ENCODE results near the gene ZNF554.

The ZNF554 gene

DNA sequence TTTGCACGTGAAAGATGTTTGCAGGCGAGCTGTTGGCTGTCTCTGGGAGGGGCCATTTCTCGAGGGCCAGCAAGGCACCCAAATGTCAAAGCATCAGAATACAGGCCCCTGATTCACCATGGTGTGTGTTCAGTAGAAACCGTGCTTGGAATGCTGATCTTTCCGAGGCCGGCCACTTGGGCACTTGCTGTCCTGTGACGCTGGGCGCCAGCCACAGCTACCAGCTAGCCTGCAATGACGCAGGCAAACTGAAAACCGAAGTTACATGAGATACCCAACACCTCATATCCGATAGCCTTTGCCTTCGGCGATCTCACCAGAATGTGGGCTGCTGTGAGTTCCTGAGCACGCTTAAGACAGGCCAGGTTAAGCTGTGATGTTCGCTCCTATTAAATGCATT, 22.4 kb upstream of the ZNF554 start:
- Histone ChIP-seq H3K27me3 (ENCODE audit: low read depth) (no peaks in the 10 kb centered on the region), H3K36me3 (replicated peaks) (peaks cover 82% of the 10 kb centered on the region), H3K4me3 (no peak overlapping the region), H3K4me1 (no peaks in the 10 kb centered on the region), H3K9me3 (no peaks in the 10 kb centered on the region)
- in situ Hi-C loops (cut with MboI; ENCODE audit: low sequenced_read_pairs) = no loop called here
- no peak for DNase-seq (ENCODE audit: low spot score in 2 of 2)

DNA sequence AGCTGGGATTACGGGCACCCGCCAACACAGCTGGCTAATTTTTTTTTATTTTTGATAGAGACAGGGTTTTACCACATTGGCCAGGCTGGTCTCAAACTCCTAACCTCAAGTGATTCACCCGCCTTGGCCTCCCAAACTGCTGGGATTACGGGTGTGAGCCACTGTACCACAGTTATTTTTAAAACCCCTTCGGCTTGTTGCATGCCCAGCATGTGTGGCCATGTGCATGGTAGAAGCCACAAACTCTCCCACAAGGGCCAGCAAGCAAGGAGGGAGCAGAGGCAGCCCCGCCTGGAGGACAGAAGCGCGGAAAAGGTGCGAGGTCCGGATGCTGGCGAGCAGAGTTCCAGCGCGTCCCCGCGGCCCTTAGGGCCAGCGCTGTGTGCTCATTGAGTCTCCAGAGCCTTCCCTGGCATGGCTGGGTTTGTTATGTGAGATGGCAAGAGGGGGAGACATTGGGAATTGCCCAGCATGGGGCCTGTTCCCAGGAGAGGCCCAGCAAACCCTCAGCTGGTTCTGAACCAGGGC, 21.4 kb upstream of the ZNF554 start:
- Histone ChIP-seq H3K27me3 (ENCODE audit: low read depth) (no peaks in the 10 kb centered on the region), H3K4me3 (no peak overlapping the region), H3K36me3 (replicated peaks) (peaks cover 85% of the 10 kb centered on the region), H3K4me1 (no peaks in the 10 kb centered on the region), H3K9me3 (no peaks in the 10 kb centered on the region)
- DNase-seq (ENCODE audit: low spot score in 2 of 2) = no peak
- in situ Hi-C loops (cut with MboI; ENCODE audit: low sequenced_read_pairs) = no loop called here

DNA sequence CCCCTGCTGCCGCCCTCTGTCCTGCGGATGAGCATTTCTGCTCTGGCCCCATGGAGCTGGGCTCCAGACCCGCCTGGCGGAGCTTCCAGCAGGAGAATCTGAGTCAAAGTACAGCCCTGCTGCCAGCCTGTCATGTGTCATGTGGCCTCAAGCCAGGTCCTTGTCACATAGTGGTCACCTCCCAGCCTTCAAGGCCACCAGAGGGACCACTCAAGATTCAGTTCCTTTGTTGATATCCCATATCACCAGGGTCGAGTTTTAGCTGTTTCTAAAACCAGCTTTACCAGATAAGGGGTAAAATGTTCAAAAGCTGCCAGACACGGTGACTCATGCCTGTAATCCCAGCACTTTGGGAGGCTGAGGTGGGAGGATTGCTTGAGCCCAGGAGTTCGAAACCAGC, 20.9 kb upstream of the ZNF554 start:
- no peaks in the 10 kb centered on the region for H3K4me1 ChIP-seq
- in situ Hi-C loops (cut with MboI; ENCODE audit: low sequenced_read_pairs) = no loop called here
- H3K27me3 ChIP-seq (ENCODE audit: low read depth) = no peaks in the 10 kb centered on the region
- H3K9me3 ChIP-seq = no peaks in the 10 kb centered on the region
- H3K36me3 ChIP-seq (replicated peaks) = peaks cover 81% of the 10 kb centered on the region
- DNase-seq (ENCODE audit: low spot score in 2 of 2) = no peak
- H3K4me3 ChIP-seq = no peak overlapping the region

DNA sequence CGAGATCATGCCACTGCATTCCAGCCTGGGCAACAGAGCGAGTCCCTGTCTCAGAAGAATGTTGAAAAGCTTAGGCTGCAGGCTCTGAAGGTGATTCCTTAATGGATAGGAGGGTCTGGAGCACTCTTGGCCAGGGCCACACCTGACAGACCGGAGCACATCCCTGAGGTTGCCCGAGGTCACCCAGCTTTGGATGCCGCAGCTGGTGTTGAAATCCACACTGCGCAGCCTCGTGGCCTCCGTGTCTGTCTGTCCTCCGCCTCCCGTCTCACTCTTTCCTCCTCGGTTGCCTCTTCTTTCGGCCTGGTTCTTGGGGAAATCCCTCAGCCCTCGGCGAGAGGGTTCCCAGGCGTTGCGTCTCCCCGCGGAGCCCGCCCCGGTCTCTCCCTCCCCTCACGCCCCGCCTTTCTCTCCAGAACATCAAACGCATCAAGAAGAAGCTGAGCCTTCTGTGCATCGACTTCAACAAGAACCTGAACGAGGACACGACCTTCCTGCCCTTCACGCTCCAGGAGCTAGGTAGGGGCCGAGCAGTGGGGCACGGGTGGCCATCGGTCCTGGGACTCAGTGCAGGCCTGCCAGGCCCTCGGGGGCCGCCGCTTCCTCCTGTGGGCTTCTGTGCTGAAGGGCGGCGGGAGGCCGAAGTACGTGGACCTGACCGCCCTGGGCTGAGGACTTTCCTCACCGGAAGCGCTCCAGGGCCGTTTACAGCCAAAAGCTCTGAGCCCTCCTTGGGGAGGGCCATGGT, 20.2 kb upstream of the ZNF554 start:
- no peak overlapping the region for H3K4me3 ChIP-seq
- in situ Hi-C loops (cut with MboI; ENCODE audit: low sequenced_read_pairs) = no loop called here
- peaks cover 74% of the 10 kb centered on the region for H3K36me3 ChIP-seq (replicated peaks)
- H3K4me1 ChIP-seq = no peaks in the 10 kb centered on the region
- H3K9me3 ChIP-seq = no peaks in the 10 kb centered on the region
- no peaks in the 10 kb centered on the region for H3K27me3 ChIP-seq (ENCODE audit: low read depth)
- no peak for DNase-seq (ENCODE audit: low spot score in 2 of 2)

DNA sequence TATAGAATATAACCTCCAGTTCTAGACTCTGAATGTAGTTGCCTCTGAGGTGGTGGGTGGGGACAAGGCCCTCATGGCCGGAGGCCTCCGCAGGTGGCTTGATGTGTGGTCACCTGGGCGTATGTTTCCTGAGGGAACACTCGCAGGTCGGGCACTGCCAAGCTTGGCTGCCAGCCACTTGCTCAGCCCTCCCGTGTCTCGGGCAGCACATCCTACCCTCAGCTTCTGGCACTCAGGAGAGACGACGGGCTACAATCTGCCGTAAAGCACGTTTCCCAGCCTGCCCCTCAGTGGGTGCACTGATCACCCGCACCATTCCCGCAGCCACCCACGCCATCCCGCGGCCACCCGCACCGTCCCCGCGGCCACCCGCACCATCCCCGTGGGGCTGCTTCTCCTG, 19.2 kb upstream of the ZNF554 start:
- H3K36me3 ChIP-seq (replicated peaks) = peaks cover 74% of the 10 kb centered on the region

DNA sequence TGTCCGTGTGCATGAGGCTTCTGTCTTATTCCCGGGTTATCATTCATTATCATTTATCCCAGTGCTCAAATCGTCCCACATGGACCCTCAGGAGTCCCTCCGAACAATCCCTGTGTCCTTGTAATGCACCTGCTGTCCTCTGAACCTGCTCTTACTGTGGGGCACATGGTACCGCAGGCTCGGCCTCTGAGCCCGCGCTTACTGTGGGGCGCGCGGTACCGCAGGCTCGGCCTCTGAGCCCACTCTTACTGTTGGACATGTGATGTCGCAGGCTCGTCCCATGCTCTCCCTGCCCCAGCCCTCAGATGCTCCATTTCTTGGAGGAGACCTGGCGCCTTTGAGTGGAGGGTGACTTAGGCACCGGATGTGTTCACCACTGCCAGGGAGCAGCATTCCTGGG, 16.8 kb upstream of the ZNF554 start:
- in situ Hi-C loops (cut with MboI; ENCODE audit: low sequenced_read_pairs) = no loop called here

More for the DNA sequence above, 19.2 kb upstream of the ZNF554 start:
- in situ Hi-C loops (cut with MboI; ENCODE audit: low sequenced_read_pairs) = no loop called here
- no peak overlapping the region for H3K4me3 ChIP-seq
- no peaks in the 10 kb centered on the region for H3K27me3 ChIP-seq (ENCODE audit: low read depth)
- no peaks in the 10 kb centered on the region for H3K4me1 ChIP-seq
- H3K9me3 ChIP-seq = no peaks in the 10 kb centered on the region
- DNase-seq (ENCODE audit: low spot score in 2 of 2) = no peak

DNA sequence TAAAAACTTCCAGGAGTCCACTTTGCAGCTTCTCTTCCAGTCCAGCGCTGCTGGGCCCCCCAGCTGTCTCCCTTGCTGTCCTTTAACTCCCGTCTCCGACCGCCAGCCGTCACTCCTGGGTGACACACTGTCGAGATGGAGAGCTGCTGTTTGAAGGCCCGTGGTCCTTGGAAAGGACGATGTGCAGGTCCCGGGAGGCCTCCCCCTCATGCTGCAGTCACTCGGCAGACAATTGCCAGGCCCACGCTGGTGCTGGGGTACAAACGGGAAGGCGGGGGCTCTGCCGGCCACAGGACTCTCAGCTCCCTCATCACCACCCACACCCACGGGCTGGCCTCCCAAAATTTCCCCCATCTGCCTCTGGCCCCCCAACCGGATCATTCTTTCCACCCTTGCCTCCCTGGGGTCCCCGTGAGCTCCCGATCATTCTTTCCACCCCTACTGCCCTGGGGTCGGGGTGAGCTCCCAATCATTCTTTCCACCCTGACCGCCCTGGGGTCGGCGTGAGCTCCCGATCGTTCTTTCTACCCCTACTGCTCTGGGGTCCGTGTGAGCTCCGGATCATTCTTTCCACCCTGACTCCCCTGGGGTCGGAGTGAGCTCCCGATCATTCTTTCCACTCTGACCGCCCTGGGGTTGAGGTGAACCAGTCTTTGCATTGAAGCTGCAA, 16.0 kb upstream of the ZNF554 start:
- Histone ChIP-seq H3K9me3 (no peaks in the 10 kb centered on the region), H3K36me3 (replicated peaks) (peaks cover 74% of the 10 kb centered on the region), H3K27me3 (ENCODE audit: low read depth) (no peaks in the 10 kb centered on the region), H3K4me1 (no peaks in the 10 kb centered on the region), H3K4me3 (no peak overlapping the region)
- DNase-seq (ENCODE audit: low spot score in 2 of 2) = no peak
- in situ Hi-C loops (cut with MboI; ENCODE audit: low sequenced_read_pairs) = no loop called here

More for the DNA sequence above, 16.8 kb upstream of the ZNF554 start:
- Histone ChIP-seq H3K27me3 (ENCODE audit: low read depth) (no peaks in the 10 kb centered on the region), H3K9me3 (no peaks in the 10 kb centered on the region), H3K4me1 (no peaks in the 10 kb centered on the region), H3K36me3 (replicated peaks) (peaks cover 72% of the 10 kb centered on the region), H3K4me3 (no peak overlapping the region)
- DNase-seq (ENCODE audit: low spot score in 2 of 2) = no peak

DNA sequence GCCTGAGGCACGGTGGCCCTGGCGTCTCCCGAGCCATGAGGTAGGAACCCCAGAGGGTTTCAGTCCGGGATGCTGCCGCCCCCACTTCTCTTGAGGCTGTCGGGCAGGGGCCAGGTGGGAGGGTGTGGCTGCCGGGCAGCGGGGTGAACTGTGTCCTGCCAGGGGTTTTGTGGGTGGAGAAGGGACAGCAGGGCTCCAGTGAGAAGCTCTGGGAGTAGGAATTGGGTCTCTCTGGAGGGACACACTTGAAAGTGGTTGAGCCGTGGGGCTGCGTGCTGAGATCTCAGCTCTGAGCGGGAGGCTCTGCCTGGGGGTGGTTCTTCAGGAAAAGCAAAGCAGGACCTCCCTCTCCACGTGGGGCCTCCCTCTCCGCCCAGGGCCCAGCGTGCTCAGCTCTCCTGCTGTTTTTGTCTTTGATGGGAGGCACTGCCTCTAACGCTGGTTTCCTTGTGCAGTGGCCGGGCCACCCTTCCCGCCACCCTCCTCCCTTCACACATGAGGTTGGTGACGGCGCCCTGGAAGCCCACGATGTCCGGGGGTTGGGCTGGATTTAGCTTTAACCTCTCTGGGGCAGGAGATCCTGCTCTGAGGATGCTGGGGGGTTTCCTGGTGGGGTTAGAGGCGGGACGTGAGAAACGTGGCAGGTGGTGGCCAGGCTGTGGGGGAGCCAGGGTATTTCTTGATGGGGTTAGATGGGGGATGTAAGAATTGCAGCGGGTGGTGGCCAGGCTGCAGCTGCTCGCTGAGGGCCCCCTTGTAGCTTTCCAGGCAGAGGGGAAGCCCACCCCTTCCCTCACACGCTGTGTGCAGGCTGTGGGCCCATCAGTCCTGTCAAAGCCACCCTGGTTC, 15.3 kb upstream of the ZNF554 start:
- Histone ChIP-seq H3K27me3 (ENCODE audit: low read depth) (no peaks in the 10 kb centered on the region), H3K36me3 (replicated peaks) (peaks cover 74% of the 10 kb centered on the region), H3K9me3 (no peaks in the 10 kb centered on the region), H3K4me3 (no peak overlapping the region), H3K4me1 (no peaks in the 10 kb centered on the region)
- no peak for DNase-seq (ENCODE audit: low spot score in 2 of 2)
- in situ Hi-C loops (cut with MboI; ENCODE audit: low sequenced_read_pairs) = no loop called here

DNA sequence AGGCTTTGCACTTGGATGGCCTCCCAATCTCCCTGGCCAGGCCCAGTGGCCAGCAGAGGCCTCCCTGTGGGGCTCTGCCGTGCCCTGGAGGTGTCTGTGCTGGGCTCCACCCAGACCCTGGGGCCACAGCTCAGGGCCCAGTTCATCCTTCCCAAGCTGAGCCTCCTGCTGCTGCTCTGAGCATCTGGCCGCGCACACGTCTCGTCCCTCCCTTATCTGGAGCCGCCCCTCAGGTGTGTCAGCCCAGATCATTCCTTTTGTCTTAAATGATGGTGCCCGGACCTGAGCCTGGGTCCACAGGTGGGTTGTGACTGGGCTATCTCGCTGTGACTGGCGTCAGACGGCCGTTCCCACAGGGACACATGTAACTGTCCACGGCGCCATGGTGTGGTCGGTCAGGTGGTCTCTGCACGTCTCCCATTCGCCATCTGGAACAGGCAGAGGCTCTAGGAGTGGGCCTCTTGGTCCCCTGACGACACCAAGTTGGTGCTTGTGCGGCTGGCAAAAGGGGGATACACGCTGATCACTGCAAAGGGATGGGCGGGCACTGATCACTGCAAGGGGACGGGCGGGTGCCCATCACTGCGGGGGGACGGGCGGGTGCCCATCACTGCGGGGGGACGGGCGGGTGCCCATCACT, 14.3 kb upstream of the ZNF554 start:
- peaks cover 76% of the 10 kb centered on the region for H3K36me3 ChIP-seq (replicated peaks)
- in situ Hi-C loops (cut with MboI; ENCODE audit: low sequenced_read_pairs) = no loop called here
- H3K9me3 ChIP-seq = no peaks in the 10 kb centered on the region
- DNase-seq (ENCODE audit: low spot score in 2 of 2) = no peak
- H3K4me3 ChIP-seq = no peak overlapping the region
- no peaks in the 10 kb centered on the region for H3K27me3 ChIP-seq (ENCODE audit: low read depth)
- H3K4me1 ChIP-seq = no peaks in the 10 kb centered on the region

DNA sequence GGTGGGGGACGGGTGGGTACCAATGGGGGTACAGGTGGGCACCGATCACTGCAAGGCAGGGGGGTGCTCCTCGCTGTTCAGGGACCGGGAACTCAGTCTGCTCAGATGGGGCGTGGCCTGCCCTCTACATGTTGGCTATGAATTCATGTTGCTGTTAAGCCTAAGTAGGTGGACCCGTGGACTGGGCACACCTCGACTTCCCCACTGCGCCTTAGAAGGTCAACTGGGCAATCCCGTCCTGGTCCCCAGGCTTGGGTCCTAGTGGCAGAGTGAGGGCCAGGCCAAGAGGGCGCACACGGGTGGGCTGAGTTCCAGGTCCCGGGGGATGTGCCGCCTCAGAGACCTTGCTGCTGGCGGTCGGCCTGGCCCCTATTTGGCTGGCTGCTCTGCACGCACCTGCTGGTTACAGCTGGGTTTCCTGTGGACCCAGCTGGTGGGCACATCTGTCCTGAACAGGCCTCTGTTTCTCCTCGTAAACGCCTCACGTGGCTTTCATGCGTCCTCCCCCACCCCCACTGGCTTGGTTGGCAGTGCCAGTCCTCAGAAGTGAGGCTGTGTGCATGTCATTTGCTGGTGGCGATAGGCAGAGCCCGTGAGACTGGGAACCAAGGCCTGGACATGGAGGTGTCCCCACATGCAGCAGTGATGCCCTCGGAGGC, 13.5 kb upstream of the ZNF554 start:
- Histone ChIP-seq H3K4me1 (no peaks in the 10 kb centered on the region), H3K36me3 (replicated peaks) (peaks cover 77% of the 10 kb centered on the region), H3K27me3 (ENCODE audit: low read depth) (no peaks in the 10 kb centered on the region), H3K9me3 (no peaks in the 10 kb centered on the region), H3K4me3 (no peak overlapping the region)
- no peak for DNase-seq (ENCODE audit: low spot score in 2 of 2)
- in situ Hi-C loops (cut with MboI; ENCODE audit: low sequenced_read_pairs) = no loop called here

DNA sequence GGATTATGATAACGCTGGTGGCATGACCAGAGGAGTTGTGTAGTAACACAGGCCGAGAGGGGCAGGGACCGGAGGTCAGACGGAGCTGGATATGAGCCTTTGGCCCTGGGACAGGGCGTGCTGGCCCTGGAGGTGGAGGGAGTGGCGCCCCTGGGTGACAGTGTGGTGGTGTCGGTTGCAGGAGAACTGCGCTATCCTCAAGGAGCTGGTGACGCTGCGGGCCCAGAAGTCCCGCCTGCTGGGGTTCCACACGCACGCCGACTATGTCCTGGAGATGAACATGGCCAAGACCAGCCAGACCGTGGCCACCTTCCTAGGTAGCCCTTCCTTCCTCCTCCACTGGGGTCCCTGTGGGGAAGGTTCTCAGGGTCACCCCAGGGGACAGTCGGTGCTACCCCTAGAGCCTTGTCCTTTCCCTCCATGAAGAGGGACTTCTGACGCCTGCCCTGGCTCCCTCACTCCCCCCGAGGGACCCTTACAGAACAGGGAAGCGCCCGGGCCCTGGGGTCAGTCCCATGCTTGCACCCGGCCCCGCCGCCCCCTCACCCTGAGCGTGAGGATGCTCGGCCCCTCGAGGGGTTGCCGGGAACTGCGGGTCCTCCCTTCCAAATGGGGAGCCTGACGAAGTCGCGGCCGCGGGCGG, 12.8 kb upstream of the ZNF554 start:
- Histone ChIP-seq H3K36me3 (replicated peaks) (peaks cover 73% of the 10 kb centered on the region), H3K27me3 (ENCODE audit: low read depth) (no peaks in the 10 kb centered on the region), H3K4me1 (no peaks in the 10 kb centered on the region), H3K4me3 (no peak overlapping the region), H3K9me3 (no peaks in the 10 kb centered on the region)
- no peak for DNase-seq (ENCODE audit: low spot score in 2 of 2)
- in situ Hi-C loops (cut with MboI; ENCODE audit: low sequenced_read_pairs) = no loop called here

DNA sequence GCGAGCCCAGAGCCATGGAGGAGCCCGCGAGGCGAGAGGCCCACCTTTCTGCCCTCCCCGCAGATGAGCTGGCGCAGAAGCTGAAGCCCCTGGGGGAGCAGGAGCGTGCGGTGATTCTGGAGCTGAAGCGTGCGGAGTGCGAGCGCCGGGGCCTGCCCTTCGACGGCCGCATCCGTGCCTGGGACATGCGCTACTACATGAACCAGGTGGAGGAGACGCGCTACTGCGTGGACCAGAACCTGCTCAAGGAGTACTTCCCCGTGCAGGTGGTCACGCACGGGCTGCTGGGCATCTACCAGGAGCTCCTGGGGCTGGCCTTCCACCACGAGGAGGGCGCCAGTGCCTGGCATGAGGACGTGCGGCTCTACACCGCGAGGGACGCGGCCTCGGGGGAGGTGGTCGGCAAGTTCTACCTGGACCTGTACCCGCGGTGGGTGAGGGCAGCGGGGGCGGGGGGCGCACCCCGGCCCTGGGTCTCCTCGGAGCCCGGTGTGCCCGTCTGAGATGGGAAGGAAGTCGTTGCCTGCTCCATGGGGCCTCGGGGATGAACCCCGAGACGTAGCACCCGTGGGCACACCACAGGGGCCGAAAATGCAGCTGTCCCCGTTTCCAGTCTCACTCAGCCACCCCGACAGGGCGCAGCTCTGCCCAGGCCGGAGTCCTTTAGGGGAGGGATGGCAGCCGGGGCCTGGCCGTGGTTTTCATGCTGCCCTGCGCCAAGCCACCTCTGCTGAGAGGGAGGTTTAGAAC, 12.1 kb upstream of the ZNF554 start:
- Histone ChIP-seq H3K4me3 (no peak overlapping the region), H3K27me3 (ENCODE audit: low read depth) (no peaks in the 10 kb centered on the region), H3K36me3 (replicated peaks) (peaks cover 72% of the 10 kb centered on the region)

More for the DNA sequence above, 12.1 kb upstream of the ZNF554 start:
- DNase-seq (ENCODE audit: low spot score in 2 of 2) = no peak
- in situ Hi-C loops (cut with MboI; ENCODE audit: low sequenced_read_pairs) = no loop called here
- H3K9me3 ChIP-seq = no peaks in the 10 kb centered on the region
- no peaks in the 10 kb centered on the region for H3K4me1 ChIP-seq

Measured in HAP-1 (cell line).